Measurements from ENCODE around the gene ITIH1.
"Not testable (repeated sequence)": the region's sequence is repeated elsewhere in the genome, so short reads cannot be mapped to it uniquely, and the experiment has no call there.

Gene ITIH1

GRCh38 chr3:52777127-52777958, at the start of gene ITIH1:
ITIH1 (plus strand) TSS chr3:52777599; CDS start chr3:52777616, 17 bp downstream.
- POLR2A ChIA-PET (ENCODE audit: low non-redundant PET) = no interaction called here
- CTCF ChIA-PET = no interaction called here
- DNase-seq (ENCODE audit: low spot score) = no peak

GRCh38 chr3:52728753-52729152, 48.6 kb upstream of the ITIH1 start:
- H3K27ac ChIP-seq; CTCF ChIA-PET; POLR2A ChIA-PET (ENCODE audit: low non-redundant PET); DNase-seq (ENCODE audit: low spot score): not testable (repeated sequence)

More at GRCh38 chr3:52777127-52777958, at the start of gene ITIH1:
- H3K27ac ChIP-seq = no peak within 1 kb of the TSS
- TF ChIP-seq CTCF (conservative IDR thresholded peaks at IDR 0.05; ENCODE audit: low read depth) = no peak

GRCh38 chr3:52730681-52731080, 46.7 kb upstream of the ITIH1 start:
- no peak overlapping the region for H3K27ac ChIP-seq
- DNase-seq (ENCODE audit: low spot score) = no peak
- ChIA-PET POLR2A (ENCODE audit: low non-redundant PET) (no interaction called here), CTCF (no interaction called here)
- no peak for TF ChIP-seq CTCF (conservative IDR thresholded peaks at IDR 0.05; ENCODE audit: low read depth)

- ChIA-PET CTCF (interaction anchor here (0.6 to 0.7 kb wide), 2 partner anchors 148 to 190 kb away, joined by 3 to 4 read pairs; no protein-coding TSS in a partner anchor), POLR2A (ENCODE audit: low non-redundant PET) (no interaction called here)
- TF ChIP-seq CTCF (conservative IDR thresholded peaks at IDR 0.05; ENCODE audit: low read depth) = no peak
- H3K27ac ChIP-seq = no peak overlapping the region
- DNase-seq (ENCODE audit: low spot score) = no peak
These were observed 45.8 kb upstream of the ITIH1 start for GRCh38 chr3:52731590-52731989.

- no peak for TF ChIP-seq CTCF (conservative IDR thresholded peaks at IDR 0.05; ENCODE audit: low read depth)
- CTCF ChIA-PET = no interaction called here
- no peak overlapping the region for H3K27ac ChIP-seq
- no peak for DNase-seq (ENCODE audit: low spot score)
- POLR2A ChIA-PET (ENCODE audit: low non-redundant PET) = no interaction called here
These were observed 44.0 kb upstream of the ITIH1 start for GRCh38 chr3:52733256-52733891.

GRCh38 chr3:52739730-52740129, 37.7 kb upstream of the ITIH1 start:
- TF ChIP-seq CTCF (conservative IDR thresholded peaks at IDR 0.05; ENCODE audit: low read depth) = no peak
- CTCF ChIA-PET = interaction anchor here (0.8 kb wide), 1 partner anchor 135 kb away, joined by 3 read pairs; no protein-coding TSS in a partner anchor
- H3K27ac ChIP-seq = no peak overlapping the region
- POLR2A ChIA-PET (ENCODE audit: low non-redundant PET) = no interaction called here
- DNase-seq (ENCODE audit: low spot score) = no peak

Measured in RWPE1 (cell line).